ENCODE measurements around the gene CABCOCO1. TPM values are rescaled to one million over a fixed set of nuclear protein-coding genes. Genes with fewer than 3 reads are reported as not detected.

Gene CABCOCO1
- total RNA-seq, 1 experiment from 2014 or later: not detected

DNA sequence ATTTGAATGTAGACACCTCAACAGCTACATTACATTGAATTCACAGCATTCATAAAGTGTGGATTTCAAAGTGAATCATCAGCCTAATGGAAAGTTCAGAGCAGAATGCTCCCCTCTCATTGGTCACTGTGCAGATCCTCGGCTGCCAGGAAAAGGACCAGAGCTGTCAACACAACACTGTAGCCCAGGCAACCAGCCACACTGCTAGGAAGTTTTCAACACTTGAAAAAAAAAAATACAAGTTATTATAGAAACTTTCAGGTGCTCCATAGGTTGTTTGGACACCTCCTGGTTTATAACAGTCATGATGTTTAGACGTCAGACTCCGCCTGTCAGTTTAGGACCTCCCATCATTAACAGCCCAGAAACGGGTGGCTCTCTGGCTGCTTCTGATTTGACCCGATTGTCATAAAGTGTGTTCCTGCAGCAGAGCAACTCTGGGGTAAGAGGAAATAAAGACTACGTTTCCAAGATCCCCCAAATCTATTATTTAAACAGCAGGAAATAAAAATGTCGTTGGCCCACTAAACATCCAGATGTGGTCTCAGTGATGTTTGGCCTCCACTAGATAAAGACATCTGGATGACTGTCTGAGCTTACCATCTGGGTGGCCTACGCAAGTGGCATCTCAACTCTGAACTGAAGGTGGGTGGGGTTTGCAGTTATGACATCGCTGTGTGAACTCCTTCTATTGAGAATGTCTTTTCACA, 117.4 kb downstream of the CABCOCO1 start:
- H3K4me1 ChIP-seq (ENCODE audit: insufficient read depth, low read length, poor library complexity, severe bottlenecking): peaks cover 14% of the 10 kb centered on the region
- DNase-seq (ENCODE audit: low spot score): peak; percentile 57
- no peak overlapping the region for H3K4me3 ChIP-seq (ENCODE audit: low read depth, low read length, poor library complexity, severe bottlenecking)
- no peaks in the 10 kb centered on the region for H3K27me3 ChIP-seq (replicated peaks; ENCODE audit: insufficient read depth, low read depth, low read length, poor library complexity)
- no peak overlapping the region for H3K27ac ChIP-seq (ENCODE audit: low read depth, low read length, poor library complexity, severe bottlenecking)
- ChIA-PET POLR2A (ENCODE audit: low non-redundant PET) (no interaction called here), CTCF (interaction anchor here (0.6 kb wide), 1 partner anchor 31 kb away, joined by 3 read pairs; no protein-coding TSS in a partner anchor)
- no peaks in the 10 kb centered on the region for H3K9me3 ChIP-seq (ENCODE audit: low read depth, low read length, poor library complexity, severe bottlenecking)
- no peak for TF ChIP-seq CTCF (conservative IDR thresholded peaks at IDR 0.05; ENCODE audit: low read depth, low read length)
- no TSS peak for BruUV-seq (replicated peaks)
- intact Hi-C loops (cut with micrococcal nuclease; ENCODE audit: unreplicated experiment): no loop called here
- no peaks in the 10 kb centered on the region for H3K36me3 ChIP-seq (ENCODE audit: insufficient read depth, low read length, poor library complexity, severe bottlenecking)

DNA sequence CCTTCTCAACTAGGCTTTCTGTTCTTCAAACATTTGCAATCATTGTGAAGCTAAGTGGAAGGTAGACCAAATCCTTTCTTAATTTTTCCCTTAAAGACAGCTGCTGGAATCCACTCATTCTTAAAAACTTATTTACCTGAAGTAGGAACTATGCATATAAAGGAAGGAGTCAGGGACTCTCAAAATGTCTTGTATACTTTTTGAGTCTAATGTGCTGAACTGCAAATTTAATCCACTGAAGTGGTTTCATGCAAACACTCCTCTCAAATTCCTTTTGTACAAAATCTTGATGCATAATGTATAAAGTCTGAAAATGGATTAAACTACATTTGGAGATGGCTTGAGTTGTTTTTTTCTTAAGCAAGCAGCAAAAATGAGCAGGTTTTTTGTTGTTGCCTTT, 118.0 kb downstream of the CABCOCO1 start:
- ChIA-PET POLR2A (ENCODE audit: low non-redundant PET) (no interaction called here), CTCF (no interaction called here)
- DNase-seq (ENCODE audit: low spot score): no peak
- no peaks in the 10 kb centered on the region for H3K9me3 ChIP-seq (ENCODE audit: low read depth, low read length, poor library complexity, severe bottlenecking)
- H3K4me1 ChIP-seq (ENCODE audit: insufficient read depth, low read length, poor library complexity, severe bottlenecking): peaks cover 14% of the 10 kb centered on the region
- H3K27me3 ChIP-seq (replicated peaks; ENCODE audit: insufficient read depth, low read depth, low read length, poor library complexity): no peaks in the 10 kb centered on the region
- H3K36me3 ChIP-seq (ENCODE audit: insufficient read depth, low read length, poor library complexity, severe bottlenecking): no peaks in the 10 kb centered on the region
- no peak overlapping the region for H3K27ac ChIP-seq (ENCODE audit: low read depth, low read length, poor library complexity, severe bottlenecking)
- BruUV-seq (replicated peaks): no TSS peak
- TF ChIP-seq CTCF (conservative IDR thresholded peaks at IDR 0.05; ENCODE audit: low read depth, low read length) (no peak), EZH2 (IDR thresholded peaks at IDR 0.05; ENCODE audit: borderline replicate concordance, low read depth, low read length, poor library complexity, severe bottlenecking) (no peak)
- no peak overlapping the region for H3K4me3 ChIP-seq (ENCODE audit: low read depth, low read length, poor library complexity, severe bottlenecking)
- intact Hi-C loops (cut with micrococcal nuclease; ENCODE audit: unreplicated experiment): no loop called here

GRCh38 chr10:61781969-61782403, 119.3 kb downstream of the CABCOCO1 start:
- BruUV-seq (replicated peaks): no TSS peak
- ChIA-PET POLR2A (ENCODE audit: low non-redundant PET) (no interaction called here), CTCF (no interaction called here)
- TF ChIP-seq CTCF (conservative IDR thresholded peaks at IDR 0.05; ENCODE audit: low read depth, low read length) (no peak), EZH2 (IDR thresholded peaks at IDR 0.05; ENCODE audit: borderline replicate concordance, low read depth, low read length, poor library complexity, severe bottlenecking) (no peak)
- no peak overlapping the region for H3K27ac ChIP-seq (ENCODE audit: low read depth, low read length, poor library complexity, severe bottlenecking)
- H3K4me3 ChIP-seq (ENCODE audit: low read depth, low read length, poor library complexity, severe bottlenecking): no peak overlapping the region
- H3K36me3 ChIP-seq (ENCODE audit: insufficient read depth, low read length, poor library complexity, severe bottlenecking): no peaks in the 10 kb centered on the region
- intact Hi-C loops (cut with micrococcal nuclease; ENCODE audit: unreplicated experiment): no loop called here
- H3K27me3 ChIP-seq (replicated peaks; ENCODE audit: insufficient read depth, low read depth, low read length, poor library complexity): no peaks in the 10 kb centered on the region
- H3K9me3 ChIP-seq (ENCODE audit: low read depth, low read length, poor library complexity, severe bottlenecking): no peaks in the 10 kb centered on the region
- DNase-seq (ENCODE audit: low spot score): no peak
- H3K4me1 ChIP-seq (ENCODE audit: insufficient read depth, low read length, poor library complexity, severe bottlenecking): peaks cover 20% of the 10 kb centered on the region

Data from A673 (cell line).